Fibroblast of villous mesenchyme (primary cell): ENCODE measurements around the gene THEMIS2. TPM values are rescaled to one million over a fixed set of nuclear protein-coding genes. Genes with fewer than 3 reads are reported as not detected.

Source experiments
- DNase-seq: peaks from one replicate; pipeline ENCODE4 v3.0.0-alpha.2; 2010; ENCODE audit warnings: low read depth
- H3K4me3 ChIP-seq: 2 replicates; pipeline ENCODE4 v1.5.1; 2011; ENCODE audit warnings: low read depth, mild to moderate bottlenecking, low read length
- small RNA-seq: library from RNA; depleted of rRNA; stranded (forward); fragments of <200 nt; gene quantifications from one replicate; pipeline ENCODE3, GENCODE V24; 2012
- total RNA-seq: library from RNA; depleted of rRNA; stranded (reverse); fragments of >200 nt; gene quantifications from 2 replicates; pipeline ENCODE4 v1.2.3, GENCODE V29; 2012
- TF ChIP-seq, protein P1 (sequence below): IDR thresholded peaks from 2 replicates; pipeline ENCODE4 v1.5.1; 2012; ENCODE audit warnings: low read depth, mild to moderate bottlenecking, low read length; ENCODE audit not compliant: insufficient read depth

Gene THEMIS2
- total RNA-seq, 1 donor = 3.0 TPM

DNA sequence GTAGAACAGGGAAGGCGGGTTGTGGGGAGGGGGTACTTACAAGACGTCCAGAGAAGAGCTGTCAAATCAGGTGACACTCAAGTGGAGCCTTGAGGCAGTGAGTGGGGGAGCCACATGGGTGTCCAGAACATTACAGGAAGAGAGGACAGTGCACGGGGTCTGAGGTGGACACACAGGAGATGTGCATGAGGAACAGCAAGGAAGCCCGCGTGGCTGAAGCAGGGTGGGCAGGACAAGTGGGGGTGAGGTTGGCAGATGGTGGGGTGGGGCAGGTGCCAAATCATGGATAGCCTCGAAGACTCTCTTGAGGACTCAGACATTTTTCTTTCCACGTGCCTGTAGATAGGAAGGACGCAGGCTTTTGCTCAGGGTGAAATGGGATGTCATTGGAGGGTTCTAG lies 63.4 kb downstream of the THEMIS2 start:
- H3K4me3 ChIP-seq = no peak overlapping the region
- TF ChIP-seq, protein P1, sequence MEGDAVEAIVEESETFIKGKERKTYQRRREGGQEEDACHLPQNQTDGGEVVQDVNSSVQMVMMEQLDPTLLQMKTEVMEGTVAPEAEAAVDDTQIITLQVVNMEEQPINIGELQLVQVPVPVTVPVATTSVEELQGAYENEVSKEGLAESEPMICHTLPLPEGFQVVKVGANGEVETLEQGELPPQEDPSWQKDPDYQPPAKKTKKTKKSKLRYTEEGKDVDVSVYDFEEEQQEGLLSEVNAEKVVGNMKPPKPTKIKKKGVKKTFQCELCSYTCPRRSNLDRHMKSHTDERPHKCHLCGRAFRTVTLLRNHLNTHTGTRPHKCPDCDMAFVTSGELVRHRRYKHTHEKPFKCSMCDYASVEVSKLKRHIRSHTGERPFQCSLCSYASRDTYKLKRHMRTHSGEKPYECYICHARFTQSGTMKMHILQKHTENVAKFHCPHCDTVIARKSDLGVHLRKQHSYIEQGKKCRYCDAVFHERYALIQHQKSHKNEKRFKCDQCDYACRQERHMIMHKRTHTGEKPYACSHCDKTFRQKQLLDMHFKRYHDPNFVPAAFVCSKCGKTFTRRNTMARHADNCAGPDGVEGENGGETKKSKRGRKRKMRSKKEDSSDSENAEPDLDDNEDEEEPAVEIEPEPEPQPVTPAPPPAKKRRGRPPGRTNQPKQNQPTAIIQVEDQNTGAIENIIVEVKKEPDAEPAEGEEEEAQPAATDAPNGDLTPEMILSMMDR = no peak
- no peak for DNase-seq

Small RNA genes within 50 kb of the gene (small RNA-seq; reads per million reads assigned to genes)
- not detected for gene RNU6-1245P
- 2,382 reads per million, percentile 99 among the genes with 10 or more reads in this experiment for gene SCARNA1

Other genes starting within 250 kb of the THEMIS2 start
- gene FGR, start 237.4 kb upstream of the THEMIS2 start, total RNA-seq = not detected in 2 replicates
- gene IFI6, start 200.4 kb upstream of the THEMIS2 start, total RNA-seq = 39.3 and 56.1 TPM in 2 replicates
- 16.0 and 20.0 TPM in 2 replicates for gene FAM76A, start 146.6 kb upstream of the THEMIS2 start, total RNA-seq
- gene STX12, start 99.3 kb upstream of the THEMIS2 start, total RNA-seq = 70.5 and 95.4 TPM in 2 replicates
- gene PPP1R8, start 41.8 kb upstream of the THEMIS2 start, total RNA-seq = 26.7 and 46.6 TPM in 2 replicates
- 27.2 and 29.0 TPM in 2 replicates for gene RPA2, start 42.0 kb downstream of the THEMIS2 start, total RNA-seq
- gene SMPDL3B, start 62.5 kb downstream of the THEMIS2 start, total RNA-seq = not detected in 2 replicates
- gene XKR8, start 87.4 kb downstream of the THEMIS2 start, total RNA-seq = 6.5 and 6.8 TPM in 2 replicates
- 13.9 and 26.3 TPM in 2 replicates for gene EYA3, start 216.1 kb downstream of the THEMIS2 start, total RNA-seq